GM18502 (cell line): Measurements from ENCODE around the gene RASSF5.

ENCODE experiments used
- ATAC-seq: cut with Tn5 transposase; IDR thresholded peaks from one replicate; pipeline ENCODE4 v1.9.1; 2021; ENCODE audit warnings: mild to moderate bottlenecking; ENCODE audit not compliant: unreplicated experiment, poor library complexity

The RASSF5 gene, protein sequence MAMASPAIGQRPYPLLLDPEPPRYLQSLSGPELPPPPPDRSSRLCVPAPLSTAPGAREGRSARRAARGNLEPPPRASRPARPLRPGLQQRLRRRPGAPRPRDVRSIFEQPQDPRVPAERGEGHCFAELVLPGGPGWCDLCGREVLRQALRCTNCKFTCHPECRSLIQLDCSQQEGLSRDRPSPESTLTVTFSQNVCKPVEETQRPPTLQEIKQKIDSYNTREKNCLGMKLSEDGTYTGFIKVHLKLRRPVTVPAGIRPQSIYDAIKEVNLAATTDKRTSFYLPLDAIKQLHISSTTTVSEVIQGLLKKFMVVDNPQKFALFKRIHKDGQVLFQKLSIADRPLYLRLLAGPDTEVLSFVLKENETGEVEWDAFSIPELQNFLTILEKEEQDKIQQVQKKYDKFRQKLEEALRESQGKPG

GRCh38 chr1:206507284-206508129 lies at the start of gene RASSF5:
TSS of gene RASSF5 (plus strand) at chr1:206507531. CDS start at chr1:206507603, 72 bp downstream.
- ATAC-seq, result peak; percentile 65

GRCh38 chr1:206459703-206460102 lies 47.6 kb upstream of the RASSF5 start:
- ATAC-seq, result no peak

DNA sequence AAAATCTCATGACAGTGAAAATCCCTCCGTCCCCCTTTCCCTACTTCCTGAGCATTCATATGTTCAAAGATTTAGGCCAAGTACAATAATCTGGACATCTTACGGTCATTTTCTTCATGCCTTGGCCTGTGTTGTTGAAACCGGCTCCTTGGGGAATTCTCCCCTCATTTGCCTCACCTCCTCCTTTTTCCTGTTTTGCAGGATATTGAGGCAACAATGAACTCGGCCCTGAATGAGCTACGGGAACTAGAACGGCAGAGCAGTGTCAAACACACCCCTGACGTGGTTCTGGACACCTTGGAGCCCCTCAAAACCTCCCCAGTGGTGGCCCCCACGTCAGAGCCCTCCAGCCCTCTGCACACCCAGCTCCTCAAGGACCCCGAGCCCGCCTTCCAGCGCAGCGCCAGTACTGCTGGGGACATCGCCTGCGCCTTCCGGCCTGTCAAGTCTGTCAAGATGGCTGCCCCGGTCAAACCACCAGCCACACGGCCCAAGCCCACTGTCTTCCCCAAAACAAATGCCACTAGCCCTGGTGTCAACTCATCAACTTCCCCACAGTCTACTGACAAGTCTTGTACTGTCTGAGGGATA lies 46.4 kb upstream of the RASSF5 start:
- ATAC-seq, result no peak

GRCh38 chr1:206461602-206462455 lies 45.5 kb upstream of the RASSF5 start:
- peak; percentile 65 for ATAC-seq

DNA sequence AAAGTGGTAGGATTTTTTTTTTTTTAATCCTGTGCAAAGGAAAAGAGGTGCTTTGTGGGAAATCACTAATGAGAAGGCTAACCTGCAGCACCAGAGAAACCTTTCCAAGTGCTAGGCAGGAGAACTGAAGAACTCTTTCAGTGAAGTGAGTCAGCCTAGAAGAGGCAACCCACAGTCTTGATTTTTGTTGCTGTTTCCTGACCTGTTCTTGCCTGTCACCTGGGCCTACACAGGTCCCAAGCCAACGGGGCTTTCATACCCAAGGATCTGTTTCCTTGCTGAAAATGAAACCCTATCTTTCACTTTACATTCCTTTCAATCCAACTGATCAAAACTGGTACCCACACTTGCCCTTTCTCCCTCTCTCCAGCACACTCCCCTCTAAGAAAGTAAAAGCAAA lies 44.2 kb upstream of the RASSF5 start:
- no peak for ATAC-seq

DNA sequence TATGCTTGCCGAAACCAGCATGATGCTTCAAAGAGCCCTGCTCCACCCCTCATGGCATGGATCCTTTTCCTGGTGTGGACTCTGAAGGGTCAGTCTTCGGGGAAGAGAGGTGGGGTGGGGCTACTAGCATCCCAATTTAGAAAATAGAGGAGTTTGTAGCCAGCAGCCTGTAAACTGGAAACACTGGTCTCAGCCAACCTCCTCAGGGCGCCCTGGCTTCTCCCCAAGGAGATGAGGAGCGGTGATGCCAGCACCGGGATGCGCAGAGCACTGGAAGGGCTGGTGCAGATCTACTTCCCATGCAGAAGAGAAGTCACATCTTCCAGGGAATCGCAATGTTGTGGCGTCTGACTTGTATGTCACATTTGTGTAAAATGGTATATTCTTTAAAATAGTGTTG lies 43.4 kb upstream of the RASSF5 start:
- no peak for ATAC-seq

- no peak for ATAC-seq
Measured at GRCh38 chr1:206464456-206464964, 42.8 kb upstream of the RASSF5 start.

GRCh38 chr1:206465951-206466350 lies 41.4 kb upstream of the RASSF5 start:
- ATAC-seq, result peak; percentile 33

DNA sequence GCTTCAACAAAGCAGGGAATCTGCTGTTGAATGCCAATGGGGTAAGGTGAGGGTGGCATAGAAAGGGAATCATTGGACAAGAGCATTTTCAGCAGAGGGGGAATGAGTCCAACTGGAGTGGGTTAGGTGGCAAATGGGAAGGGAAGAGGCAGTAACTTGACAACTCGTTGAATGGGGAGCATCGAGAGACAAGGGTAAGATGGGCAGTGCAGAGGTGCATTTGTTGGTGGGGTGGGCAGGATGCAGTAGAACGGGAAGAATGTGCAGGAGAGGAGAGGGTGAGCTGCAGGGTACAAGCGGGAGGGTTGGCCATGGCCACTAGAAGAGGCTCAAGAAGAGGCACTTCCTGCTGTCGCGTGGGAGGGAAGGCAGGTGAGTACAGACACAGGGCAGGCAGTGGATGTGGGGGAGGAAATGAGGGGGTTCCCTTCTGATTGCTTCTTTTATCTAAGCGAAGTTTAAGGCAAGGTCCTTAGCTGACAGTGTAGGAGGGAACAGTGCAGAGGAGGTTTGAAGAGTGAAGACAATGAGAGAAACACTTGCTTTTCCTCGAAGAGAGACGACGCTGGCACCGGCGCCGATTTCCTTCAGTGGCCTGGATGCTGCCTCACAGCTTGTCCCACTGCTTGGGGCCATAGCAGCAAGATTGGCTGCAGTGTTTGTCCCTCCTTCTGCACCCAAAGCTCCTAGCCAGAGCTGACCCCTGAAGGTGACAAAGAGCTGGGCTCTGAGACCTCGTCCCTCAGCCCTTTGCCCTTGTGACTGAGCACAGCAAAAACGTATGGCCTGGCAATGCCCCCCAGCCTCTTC lies 40.3 kb upstream of the RASSF5 start:
- no peak for ATAC-seq

DNA sequence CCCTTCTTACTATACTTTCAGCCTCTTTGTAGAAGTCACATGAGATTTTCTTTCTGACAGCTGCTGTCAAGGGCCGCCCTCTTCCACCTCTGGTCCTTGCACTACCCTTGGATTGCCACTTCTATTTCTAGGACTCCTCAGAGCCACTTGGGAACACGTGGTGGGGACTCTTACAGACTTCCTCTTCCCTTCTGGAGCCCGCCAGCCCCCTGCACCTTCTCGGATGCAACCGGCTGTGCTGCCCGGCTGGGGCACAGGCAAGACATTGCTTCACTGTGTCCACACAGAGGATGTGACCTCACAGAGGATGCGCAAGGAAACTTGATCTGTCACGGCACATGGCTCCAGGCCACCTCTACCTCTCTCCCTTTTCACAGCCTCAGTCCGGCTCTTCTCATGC lies 39.4 kb upstream of the RASSF5 start:
- ATAC-seq, result no peak

- no peak for ATAC-seq
Measured at GRCh38 chr1:206468571-206468970, 38.8 kb upstream of the RASSF5 start.

GRCh38 chr1:206469411-206469932 lies 37.9 kb upstream of the RASSF5 start:
- no peak for ATAC-seq

- peak; percentile 61 for ATAC-seq
Measured at GRCh38 chr1:206469933-206470691, 37.2 kb upstream of the RASSF5 start, which contains the start of gene IKBKE. TSS of gene IKBKE (plus strand) at chr1:206470476. CDS start at chr1:206473228, 2,752 bp downstream.

DNA sequence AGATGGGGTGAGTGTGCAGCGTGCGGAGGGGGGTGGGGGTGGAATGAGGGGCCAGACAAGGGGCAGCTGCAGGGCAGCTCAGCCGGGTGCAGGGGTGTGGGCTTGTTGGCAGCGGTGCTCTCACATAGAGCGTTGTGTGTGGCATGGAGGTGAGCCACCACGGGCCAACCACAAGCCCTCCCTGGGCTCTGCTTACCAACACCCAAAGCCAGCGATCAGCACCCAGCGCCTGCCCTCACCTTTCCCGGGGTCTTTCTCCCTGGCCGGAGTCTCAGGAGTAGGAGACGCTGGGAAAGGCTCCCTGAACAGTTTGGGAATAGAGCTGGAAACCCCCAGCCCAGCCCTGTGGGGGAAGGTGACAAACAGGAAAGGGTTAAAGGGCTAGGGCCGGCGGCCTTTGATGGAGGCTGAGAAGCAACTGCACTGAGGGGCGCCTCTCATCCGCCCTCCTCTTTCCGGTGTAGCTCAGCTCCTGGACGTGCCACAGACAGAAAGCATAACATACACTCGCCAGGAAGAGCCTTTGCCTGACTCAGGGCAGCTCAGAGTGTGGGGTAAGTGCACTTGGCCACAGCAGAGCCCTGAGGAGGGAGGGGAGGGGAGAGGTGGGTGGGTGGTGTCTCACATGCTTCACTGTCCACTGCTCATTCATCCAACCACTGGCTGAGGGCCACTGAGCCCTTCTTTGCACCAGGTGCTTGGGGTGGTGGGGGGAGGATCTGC lies 36.5 kb upstream of the RASSF5 start:
- peak; percentile 1 for ATAC-seq

- no peak for ATAC-seq
Measured at GRCh38 chr1:206471415-206471801, 35.9 kb upstream of the RASSF5 start.

DNA sequence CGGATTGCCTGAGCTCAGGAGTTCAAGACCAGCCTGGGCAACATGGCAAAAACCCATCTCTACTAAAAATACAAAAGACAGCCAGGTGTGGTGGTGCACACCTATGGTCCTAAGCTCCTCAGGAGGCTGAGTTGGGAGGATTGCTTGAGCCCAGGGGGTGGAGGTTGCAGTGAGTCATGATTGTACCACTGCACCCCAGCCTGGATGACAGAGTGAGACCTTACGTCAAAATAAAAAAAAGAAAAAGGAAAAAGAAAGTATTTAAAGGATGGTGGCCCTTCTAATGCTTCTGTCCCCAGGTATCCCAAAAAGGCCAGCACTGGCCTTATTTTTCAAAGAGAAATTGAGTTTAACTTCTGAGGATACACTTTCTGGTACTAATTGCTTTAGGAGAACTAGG lies 35.3 kb upstream of the RASSF5 start:
- ATAC-seq, result no peak

- ATAC-seq, result no peak
Measured at GRCh38 chr1:206472454-206472853, 34.9 kb upstream of the RASSF5 start.
